Measurements from ENCODE around the gene UTP4.
A peak's percentile ranks its signal among the peaks of the same experiment; 100 is the strongest.

Gene UTP4

DNA sequence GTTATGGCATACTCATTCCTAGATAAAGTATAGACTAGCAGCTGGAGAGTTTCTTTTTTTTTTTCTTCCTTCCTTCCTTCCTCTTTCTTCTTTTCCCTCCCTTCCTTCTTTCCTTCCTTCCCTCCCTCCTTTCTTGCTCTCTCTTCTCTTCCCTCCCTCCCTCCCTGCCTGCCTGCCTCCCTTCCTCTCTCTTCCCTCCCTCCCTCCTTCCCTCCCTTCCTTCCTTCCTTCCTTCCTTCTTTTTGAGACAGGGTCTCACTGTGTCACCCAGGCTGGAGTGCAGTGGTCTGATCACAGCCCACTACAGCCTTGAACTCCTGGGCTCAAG, 47.5 kb downstream of the UTP4 start:
- DNase-seq, result no peak

DNA sequence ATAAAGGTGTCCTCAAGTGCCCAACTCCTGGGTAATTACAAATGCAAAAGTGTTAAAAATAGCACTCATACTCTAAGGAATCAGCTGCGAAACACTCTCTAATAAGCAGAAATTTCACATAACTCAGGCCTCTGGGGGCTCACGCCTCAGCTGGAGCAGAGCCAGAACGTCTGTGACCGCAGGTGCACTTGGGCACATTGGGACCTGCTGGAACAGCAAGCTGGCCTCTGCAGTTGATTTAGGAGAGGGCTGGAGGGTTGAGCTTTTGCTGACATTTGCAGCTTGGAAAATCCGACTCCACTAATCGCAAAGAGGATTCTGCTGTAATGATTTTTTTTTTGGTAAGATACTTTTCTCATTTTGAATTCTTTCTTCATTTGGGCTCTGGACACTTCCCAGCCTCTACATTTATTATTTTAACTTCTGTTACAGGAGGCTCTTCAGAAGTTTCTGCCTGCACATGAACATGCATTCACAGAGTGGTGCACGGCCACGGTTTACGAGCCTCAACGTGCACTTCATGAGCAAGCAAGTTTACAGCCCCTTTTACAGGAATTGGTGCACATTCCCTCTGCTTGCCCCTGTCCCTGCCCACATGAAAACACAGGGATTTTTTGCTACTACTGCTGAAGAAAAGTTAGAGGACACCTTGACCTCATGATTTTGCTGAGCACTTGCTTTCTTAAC, 50.4 kb downstream of the UTP4 start:
- no peak for DNase-seq

DNA sequence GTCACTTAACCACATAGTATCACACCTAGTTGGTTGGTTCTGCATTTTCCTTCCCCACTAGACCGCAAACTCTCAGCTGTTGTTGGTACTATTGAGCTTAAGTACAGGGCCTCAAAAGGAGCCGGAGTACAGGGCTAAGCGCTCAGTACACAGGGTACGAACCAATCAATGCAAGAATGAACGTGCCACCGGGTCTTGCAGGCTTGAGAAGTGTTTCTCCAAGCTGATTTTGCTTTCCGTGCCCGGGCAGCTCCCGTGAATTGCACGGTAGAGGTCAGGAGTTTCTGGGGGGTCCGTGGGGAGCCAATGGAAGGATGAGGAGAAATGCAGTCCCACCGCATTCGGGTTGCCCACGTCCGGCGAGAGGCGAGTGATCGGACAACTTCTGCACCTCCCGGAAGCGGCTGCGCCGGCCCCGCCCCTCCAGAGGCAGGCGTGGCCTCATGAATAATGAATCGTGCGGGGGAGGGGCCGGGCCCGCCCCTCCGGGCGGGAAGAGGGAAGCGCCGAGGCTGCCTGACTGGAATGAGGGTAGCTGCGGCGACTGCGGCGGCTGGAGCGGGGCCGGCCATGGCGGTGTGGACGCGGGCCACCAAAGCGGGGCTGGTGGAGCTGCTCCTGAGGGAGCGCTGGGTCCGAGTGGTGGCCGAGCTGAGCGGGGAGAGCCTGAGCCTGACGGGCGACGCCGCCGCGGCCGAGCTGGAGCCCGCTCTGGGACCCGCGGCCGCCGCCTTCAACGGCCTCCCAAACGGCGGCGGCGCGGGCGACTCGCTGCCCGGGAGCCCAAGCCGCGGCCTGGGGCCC, 54.4 kb downstream of the UTP4 start, which contains the start of gene SNTB2:
TSS of gene SNTB2 (plus strand) at position 523 of the 804 bp plus-strand sequence. CDS start at position 526, 3 bp downstream.
- DNase-seq, result peak; percentile 77

DNA sequence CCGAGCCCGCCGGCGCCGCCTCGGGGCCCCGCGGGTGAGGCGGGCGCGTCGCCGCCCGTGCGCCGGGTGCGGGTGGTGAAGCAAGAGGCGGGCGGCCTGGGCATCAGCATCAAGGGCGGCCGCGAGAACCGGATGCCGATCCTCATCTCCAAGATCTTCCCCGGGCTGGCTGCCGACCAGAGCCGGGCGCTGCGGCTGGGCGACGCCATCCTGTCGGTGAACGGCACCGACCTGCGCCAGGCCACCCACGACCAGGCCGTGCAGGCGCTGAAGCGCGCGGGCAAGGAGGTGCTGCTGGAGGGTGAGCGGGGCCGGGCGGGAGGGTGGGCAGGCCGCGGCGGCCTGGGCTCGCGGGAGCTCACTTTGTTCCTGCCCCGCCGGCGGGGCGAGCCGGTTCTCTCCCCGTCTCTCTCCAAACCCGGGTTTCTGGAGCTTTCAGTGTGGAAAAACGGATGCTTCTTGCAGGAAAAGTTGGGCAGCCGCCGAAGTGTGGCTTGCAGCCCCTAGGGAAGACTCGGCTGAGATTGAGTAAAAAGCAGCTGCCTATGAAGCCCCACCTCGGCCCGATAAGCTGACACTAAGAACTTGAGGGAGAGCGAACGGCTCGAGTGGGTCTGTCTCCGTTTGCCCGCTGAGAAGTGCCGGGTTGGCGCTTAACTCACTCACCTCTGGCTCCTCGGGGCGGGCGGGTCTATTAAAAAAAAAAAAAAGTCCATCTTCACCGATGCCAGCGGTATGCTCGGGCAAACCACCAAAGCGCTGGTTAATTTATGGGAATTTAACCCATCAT, 55.2 kb downstream of the UTP4 start:
- peak; percentile 32 for DNase-seq

DNA sequence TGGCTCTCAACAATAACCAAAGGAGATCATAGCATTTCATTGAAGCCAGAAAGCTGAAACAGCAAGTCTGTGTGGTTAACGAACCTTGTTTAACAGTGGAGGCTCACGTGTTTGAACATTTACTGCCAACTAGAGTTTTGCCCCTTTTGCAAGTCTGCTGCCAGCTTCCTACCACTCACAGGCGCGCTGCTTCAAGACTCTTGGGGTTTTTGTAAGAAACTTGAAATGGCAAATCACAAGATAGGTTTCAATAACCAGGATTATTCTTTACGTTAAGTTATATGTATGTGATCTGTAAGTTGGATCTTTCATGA, 55.7 kb downstream of the UTP4 start:
- DNase-seq, result no peak

DNA sequence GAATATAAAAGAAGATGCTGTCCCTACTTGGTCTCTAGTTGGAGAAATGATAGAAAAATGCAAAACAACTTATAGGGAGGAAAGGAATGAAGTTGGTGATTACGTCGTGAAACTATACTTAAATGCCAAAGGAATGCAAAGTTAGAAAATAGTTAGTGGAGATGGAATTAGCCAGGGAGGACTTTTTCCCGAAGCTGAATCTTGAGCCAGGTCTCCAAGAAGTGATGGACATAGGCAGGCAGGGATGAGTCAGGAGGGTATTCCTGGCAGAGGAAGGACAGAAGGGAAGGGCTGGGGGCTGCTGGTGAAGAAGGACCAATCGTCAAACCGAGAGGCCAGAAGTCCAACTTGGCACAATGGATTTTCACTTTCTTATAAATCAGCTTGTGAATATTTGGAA, 56.3 kb downstream of the UTP4 start:
- DNase-seq, result no peak

DNA sequence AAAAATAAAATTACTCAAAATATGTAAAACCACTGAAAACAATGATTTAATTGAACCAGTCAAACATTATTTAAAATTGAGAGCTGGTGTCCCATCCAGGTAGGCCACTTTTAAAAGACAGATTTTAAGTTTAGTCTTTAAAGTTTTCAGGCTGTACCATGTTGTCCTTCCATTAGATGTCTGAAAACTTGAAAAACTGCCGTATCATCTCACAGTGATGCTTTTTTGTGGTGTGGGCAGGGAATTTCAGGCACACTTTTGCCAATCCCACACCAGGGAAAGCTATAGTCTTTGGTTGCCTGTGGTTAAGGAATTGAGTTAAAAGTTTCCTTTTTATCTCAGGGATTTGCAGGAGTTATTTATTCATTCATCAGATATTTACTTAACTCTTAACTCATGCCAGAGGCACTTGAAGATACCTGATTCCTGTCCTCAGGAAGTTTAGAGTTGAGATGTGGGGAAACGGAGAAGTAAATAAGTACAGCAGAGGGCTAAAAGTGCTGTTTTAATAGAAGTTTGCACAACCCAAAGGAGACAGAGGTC, 57.7 kb downstream of the UTP4 start:
- DNase-seq, result no peak

DNA sequence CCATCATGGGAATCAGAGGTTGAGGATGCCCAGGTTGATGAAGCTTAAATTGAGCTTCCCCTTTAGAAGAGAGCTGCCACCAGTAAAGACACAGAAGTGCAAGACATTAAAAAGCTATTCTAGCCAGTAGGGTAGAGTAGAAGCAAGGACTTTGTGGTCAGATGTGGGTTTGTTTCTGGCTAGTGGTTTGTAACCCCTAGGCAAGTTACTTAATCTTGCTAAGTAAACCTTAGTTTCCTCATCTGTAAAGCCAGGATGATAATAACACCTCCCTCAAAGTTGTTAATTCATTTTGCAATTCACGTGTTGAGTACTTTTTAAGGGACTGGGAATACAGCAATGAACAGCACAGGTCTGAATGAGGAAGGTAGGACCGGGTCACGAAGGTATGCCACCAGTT, 58.1 kb downstream of the UTP4 start:
- no peak for DNase-seq

DNA sequence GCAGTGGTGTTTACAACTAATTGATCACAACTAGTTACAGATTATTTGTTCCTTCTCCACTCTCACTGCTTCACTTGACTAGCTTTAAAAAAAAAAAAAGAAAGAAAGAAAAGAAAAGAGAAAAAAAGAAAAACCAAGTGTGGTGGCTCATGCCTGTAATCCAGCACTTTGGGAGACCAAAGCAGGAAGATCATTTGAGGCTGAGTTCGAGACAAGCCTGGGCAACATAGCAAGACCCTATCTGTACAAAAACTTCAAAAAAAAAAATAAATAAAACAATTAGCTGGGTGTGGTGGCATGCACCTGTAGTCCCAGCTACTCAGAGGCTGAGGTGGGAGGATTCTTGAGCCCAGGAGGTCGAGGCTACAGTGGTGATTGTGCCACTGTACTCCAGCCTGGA, 58.7 kb downstream of the UTP4 start:
- no peak for DNase-seq

DNA sequence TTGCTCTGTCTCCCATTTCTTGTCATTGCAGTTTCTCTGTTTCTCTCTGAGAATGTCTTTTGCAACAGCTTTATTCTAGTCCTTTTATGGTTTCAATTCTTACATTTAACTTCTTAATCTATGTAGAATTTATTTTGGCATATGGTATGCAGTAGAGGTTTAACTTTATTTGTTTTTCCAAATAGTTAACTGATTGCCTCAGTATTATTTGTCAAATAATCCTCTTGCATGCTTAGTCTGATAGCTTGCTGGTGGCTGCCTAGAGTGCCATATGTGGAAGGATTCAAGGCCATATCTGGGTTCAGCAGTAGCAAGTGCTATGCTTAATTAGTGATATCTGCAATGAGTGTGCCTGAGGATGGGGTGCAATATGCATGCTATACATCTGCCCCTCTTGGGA, 61.4 kb downstream of the UTP4 start:
- no peak for DNase-seq

DNA sequence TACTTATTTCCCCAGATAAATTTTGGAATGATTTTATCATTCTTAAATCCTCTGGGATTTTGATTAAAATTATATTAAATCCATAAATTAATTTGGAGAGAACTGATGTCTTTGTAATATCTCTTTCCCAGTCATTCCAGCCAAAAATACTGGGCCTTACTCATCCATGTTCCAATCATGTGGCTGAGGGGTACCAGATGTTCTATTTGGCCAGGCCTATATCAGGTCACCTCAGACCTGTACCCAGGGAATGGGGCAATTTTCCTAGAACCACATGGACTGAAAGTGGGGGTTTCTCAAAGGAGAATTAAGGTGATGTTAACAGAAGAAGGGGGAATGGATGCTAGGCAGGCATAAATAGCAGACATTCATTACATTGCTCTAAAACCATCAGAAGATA, 62.0 kb downstream of the UTP4 start:
- no peak for DNase-seq

DNA sequence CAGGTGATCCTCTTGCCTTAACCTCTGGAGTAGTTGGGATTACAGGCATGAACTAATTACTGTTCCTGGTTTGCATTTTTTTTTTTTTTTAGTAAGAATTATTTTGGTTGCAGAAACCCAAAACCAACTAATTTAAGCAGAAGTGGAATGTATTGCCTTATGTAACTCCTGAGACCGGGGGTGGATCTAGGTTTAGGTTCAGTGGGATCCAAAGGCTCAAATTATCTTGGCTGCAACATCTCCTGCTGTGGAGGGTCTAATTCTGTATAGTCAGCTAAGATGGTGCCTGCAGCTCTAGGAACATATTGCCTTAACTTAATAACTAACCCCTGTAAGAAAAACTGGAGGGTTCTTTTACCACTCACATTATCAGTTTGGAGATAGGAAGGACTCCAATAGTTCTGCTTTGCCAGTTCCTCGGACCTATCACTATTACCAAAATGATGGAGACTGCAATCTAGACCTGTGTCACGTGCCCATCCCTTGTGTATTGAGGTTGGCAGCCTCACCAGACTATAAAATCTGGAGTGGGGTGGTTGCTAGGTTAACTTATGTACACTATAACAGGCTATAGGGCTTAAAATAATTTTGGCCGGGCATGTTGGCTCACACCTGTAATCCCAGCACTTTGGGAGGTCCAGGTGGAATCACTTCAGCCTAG, 63.0 kb downstream of the UTP4 start:
- DNase-seq, result no peak

DNA sequence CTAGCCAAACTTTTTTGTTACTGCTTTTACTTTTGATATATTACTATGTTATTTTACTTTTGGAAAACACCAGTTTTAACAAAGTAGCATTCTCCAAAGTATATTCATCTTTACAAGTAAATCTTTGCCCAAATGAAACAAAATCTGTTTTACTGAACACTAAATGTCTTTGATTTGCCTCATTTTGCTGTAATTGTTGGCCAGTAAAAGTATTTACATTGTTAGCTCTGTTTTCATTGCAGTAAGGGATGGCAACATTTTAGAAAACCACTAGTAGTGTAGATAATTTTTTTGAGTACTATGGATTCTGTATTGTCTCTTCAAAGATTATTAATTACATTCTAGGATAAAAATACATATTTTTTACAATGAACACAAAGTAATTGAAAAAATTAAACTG, 65.1 kb downstream of the UTP4 start:
- no peak for DNase-seq

DNA sequence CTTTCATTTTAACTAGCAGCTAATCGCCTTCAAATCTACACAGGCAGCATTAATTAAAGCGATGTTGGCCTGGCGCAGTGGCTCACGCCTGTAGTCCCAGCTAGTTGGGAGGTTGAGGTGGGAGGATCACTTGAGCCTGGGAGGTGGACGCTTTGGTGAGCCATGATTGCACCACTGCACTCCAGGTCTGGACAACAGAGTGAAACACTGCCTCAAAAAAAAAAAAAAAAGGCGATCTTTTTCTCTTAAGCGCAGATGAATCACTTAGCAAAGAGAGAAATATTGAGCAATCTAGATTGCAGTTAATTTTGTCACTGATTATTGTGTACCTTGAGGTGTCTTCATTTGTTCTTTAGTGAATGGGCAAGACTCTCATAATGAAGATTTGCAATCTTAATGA, 66.9 kb downstream of the UTP4 start:
- no peak for DNase-seq

DNA sequence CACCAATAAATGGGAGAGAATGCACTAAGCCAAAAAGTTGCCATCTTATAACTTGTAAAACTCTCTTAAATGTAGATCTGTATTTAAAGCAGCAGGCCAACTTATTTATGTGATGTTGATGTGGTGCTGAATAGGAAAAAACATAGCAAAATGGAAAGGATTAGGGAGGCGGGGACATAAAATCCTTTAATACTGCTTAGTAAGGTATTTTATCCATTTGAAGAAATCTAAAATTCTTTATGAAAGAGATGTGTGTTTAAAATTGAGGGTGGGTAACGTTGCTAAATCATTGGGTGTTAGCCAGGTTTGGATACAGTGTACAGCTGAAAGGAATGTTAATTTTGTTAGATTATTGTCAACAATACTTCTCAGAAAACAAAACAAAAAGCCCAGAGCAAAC, 68.8 kb downstream of the UTP4 start:
- DNase-seq, result no peak

DNA sequence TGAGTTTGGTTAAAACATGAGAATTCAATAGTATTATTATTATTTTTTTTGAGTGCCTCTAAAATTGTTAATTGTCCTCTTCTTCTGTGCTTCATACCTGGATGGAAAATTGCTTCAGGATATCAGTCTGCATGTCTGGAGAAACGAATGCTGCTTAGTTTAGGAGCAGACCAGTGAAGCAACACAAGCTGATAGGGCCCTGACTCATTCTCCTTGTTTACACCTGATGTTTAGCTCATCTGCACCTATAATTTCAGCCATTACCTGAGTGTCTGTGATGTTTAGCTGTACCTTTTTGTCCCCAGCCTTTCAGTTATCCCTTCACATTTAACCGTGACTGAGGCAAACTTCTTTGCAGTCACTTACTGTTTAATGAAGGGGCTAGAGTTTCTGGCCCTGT, 69.3 kb downstream of the UTP4 start:
- DNase-seq, result no peak

DNA sequence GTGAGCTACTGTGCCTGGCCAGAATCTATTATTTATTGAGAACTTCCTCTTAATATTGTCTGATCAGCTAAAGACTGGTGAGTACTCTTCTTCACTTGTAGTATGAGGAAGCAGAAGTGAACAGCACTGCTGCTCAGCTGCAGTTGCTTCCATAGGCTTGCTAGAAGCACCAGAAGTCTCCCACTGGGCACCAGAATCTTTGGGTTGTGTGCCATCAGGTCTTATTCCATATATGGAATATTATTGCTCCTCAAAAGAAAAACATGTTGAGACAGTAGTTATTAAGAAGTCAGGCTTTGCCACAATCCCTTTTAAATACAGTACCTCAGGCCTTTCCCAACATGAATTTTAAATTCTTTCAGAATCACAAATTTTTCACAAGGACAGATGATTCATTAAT, 71.7 kb downstream of the UTP4 start:
- DNase-seq, result no peak

DNA sequence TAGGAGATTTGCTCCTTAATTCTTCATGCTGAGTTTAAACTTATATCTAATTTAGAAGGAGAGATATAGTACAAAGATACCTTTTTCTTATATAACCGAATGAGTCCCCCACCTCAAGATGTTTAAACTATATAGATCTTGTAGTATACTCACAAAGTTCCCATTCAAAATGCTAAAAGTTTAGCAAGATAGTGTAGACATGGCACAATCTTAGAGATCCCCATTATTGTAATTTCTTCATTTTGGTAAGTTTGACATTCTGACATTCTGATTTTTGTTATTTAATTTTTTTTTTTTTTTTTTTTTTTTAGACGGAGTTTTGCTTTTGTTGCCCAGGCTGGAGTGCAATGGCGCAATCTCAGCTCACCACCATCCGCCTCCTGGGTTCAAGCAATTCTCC, 77.3 kb downstream of the UTP4 start:
- DNase-seq, result no peak

DNA sequence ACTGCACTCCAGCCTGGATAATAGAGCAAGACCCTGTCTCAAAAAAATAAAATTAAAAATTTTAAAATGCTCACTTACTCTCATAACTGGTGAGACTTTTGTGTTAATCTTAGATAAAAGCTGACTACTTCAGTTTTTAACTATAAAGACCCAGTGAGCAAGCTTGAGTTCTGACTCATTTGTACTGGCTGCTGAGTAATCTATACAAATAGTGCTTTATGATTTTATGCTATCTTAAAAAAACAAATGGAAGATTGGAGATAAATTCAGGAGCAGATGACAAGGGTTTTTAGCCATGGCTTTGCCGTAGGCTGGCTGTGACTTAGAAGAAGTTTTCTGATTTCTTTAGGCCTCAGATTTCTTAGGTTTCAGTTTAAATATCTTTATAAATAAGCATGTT, 85.0 kb downstream of the UTP4 start:
- DNase-seq, result no peak
